IMR-90 (cell line): ENCODE data around the gene TSC22D4. TPM values are rescaled to one million over a fixed set of nuclear protein-coding genes. Genes with fewer than 3 reads are reported as not detected.

Experiments
- ATAC-seq: fragments of 200-7000 bp; cut with Tn5 transposase; 2 replicates; pipeline ENCODE4 v1.9.1; 2020; ENCODE audit warnings: low read depth, mild to moderate bottlenecking, moderate library complexity
- BruUV-seq: library from RNA; stranded (reverse); fragments of 400-500 nt; replicated peaks from 2 replicates; lab custom pipeline; 2021; lab: Mats Ljungman, UMichigan
- CTCF ChIA-PET: fragments of 300-600 bp; formaldehyde crosslinking; extraction: SDS; loops from one replicate; lab custom pipeline; 2021; ENCODE audit warnings: antibody characterized with exemption; lab: Yijun Ruan, JAX
- POLR2A ChIA-PET: fragments of 300-600 bp; sonication (Branson Sonifier 250); formaldehyde crosslinking; loops from one replicate; lab custom pipeline; 2022; ENCODE audit warnings: antibody characterized with exemption; ENCODE audit not compliant: unreplicated experiment; lab: Charles Lee
- DNase-seq: peaks from one replicate; pipeline ENCODE4 v3.0.0; 2013
- H2AFZ ChIP-seq: replicated peaks from 2 replicates; pipeline ENCODE3; 2013; ENCODE audit warnings: low read length, mild to moderate bottlenecking; ENCODE audit not compliant: poor library complexity
- H2AK5ac ChIP-seq: 2 replicates; pipeline ENCODE4 v1.6.1; 2013; ENCODE audit warnings: low read depth, low read length, inconsistent platforms
- H2AK9ac ChIP-seq: replicated peaks from 2 replicates; pipeline ENCODE3; 2013; ENCODE audit warnings: mild to moderate bottlenecking, low read depth, low read length, moderate library complexity; ENCODE audit not compliant: poor library complexity
- H2BK120ac ChIP-seq: 2 replicates; pipeline ENCODE4 v1.6.1; 2013; ENCODE audit warnings: low read depth, low read length, inconsistent platforms
- H2BK15ac ChIP-seq: 3 replicates; pipeline ENCODE4 v1.6.1; 2013; ENCODE audit warnings: low read depth, low read length, inconsistent platforms
- H2BK20ac ChIP-seq: 2 replicates; pipeline ENCODE4 v1.6.1; 2013; ENCODE audit warnings: low read depth, mild to moderate bottlenecking, inconsistent platforms, low read length, moderate library complexity
- H2BK5ac ChIP-seq: 2 replicates; pipeline ENCODE4 v1.6.1; 2013; ENCODE audit warnings: mild to moderate bottlenecking, low read depth, low read length, inconsistent platforms; ENCODE audit not compliant: poor library complexity, severe bottlenecking
- H3K14ac ChIP-seq: replicated peaks from 2 replicates; pipeline ENCODE4 v1.6.1; 2013; ENCODE audit warnings: low read depth, low read length, inconsistent platforms
- H3K18ac ChIP-seq: 2 replicates; pipeline ENCODE4 v1.6.1; 2013; ENCODE audit warnings: low read depth, low read length, control low read depth
- H3K23ac ChIP-seq: 2 replicates; pipeline ENCODE4 v1.6.1; 2013; ENCODE audit warnings: low read depth, low read length, inconsistent platforms
- H3K27ac ChIP-seq: 2 replicates; pipeline ENCODE4 v1.5.1; 2013; ENCODE audit warnings: mild to moderate bottlenecking, control low read depth, low read length; ENCODE audit not compliant: insufficient read depth
- H3K27me3 ChIP-seq: 2 replicates; pipeline ENCODE4 v1.6.1; 2013; ENCODE audit warnings: low read length; ENCODE audit not compliant: control insufficient read depth, insufficient read depth
- H3K36me3 ChIP-seq: 2 replicates; pipeline ENCODE4 v1.6.1; 2013; ENCODE audit warnings: low read length, mixed read lengths; ENCODE audit not compliant: control insufficient read depth, insufficient read depth
- H3K4ac ChIP-seq: 2 replicates; pipeline ENCODE4 v1.6.1; 2013; ENCODE audit warnings: low read depth, low read length, inconsistent platforms
- H3K4me1 ChIP-seq: 2 replicates; pipeline ENCODE4 v1.6.1; 2013; ENCODE audit warnings: low read length, mixed read lengths; ENCODE audit not compliant: control insufficient read depth, insufficient read depth
- H3K4me2 ChIP-seq: 2 replicates; pipeline ENCODE4 v1.6.1; 2013; ENCODE audit warnings: low read depth, mild to moderate bottlenecking, control low read depth, low read length, moderate library complexity
- H3K4me3 ChIP-seq: 2 replicates; pipeline ENCODE4 v1.5.1; 2013; ENCODE audit warnings: low read depth, mild to moderate bottlenecking, control low read depth, low read length, moderate library complexity; ENCODE audit not compliant: insufficient read depth
- H3K56ac ChIP-seq: 2 replicates; pipeline ENCODE4 v1.6.1; 2013; ENCODE audit warnings: low read length, inconsistent platforms; ENCODE audit not compliant: insufficient read depth; ENCODE audit errors: extremely low read depth
- H3K79me1 ChIP-seq, 2 experiments: 2 replicates each; pipeline ENCODE4 v1.6.1; 2013; ENCODE audit warnings: low read length in 2 of 2, inconsistent platforms in 1 of 2, low read depth in 1 of 2
- H3K9ac ChIP-seq: 2 replicates; pipeline ENCODE4 v1.6.1; 2013; ENCODE audit warnings: low read depth, low read length, control low read depth
- H3K9me1 ChIP-seq: 2 replicates; pipeline ENCODE4 v1.6.1; 2013; ENCODE audit warnings: low read length, inconsistent platforms; ENCODE audit not compliant: insufficient read depth
- H3K9me3 ChIP-seq: 2 replicates; pipeline ENCODE4 v1.6.1; 2013; ENCODE audit warnings: low read length; ENCODE audit not compliant: control insufficient read depth, insufficient read depth
- H4K20me1 ChIP-seq: 2 replicates; pipeline ENCODE4 v1.6.1; 2013; ENCODE audit warnings: low read length, inconsistent platforms; ENCODE audit not compliant: insufficient read depth
- H4K5ac ChIP-seq: 2 replicates; pipeline ENCODE4 v1.6.1; 2013; ENCODE audit warnings: mild to moderate bottlenecking, low read depth, low read length, control low read depth
- H4K8ac ChIP-seq, 2 experiments: 2 replicates each; pipeline ENCODE4 v1.6.1; 2013; ENCODE audit warnings: low read depth in 2 of 2, low read length in 2 of 2, control low read depth in 1 of 2, inconsistent platforms in 1 of 2
- H4K91ac ChIP-seq: 2 replicates; pipeline ENCODE4 v1.6.1; 2013; ENCODE audit warnings: low read depth, low read length, inconsistent platforms; ENCODE audit not compliant: insufficient read depth
- BHLHE40 ChIP-seq: fragments of 150-350 bp; IDR thresholded peaks from 2 replicates; pipeline ENCODE4 v1.6.1; 2016; ENCODE audit warnings: mild to moderate bottlenecking, low read depth, low read length
- CEBPB ChIP-seq: IDR thresholded peaks from 2 replicates; pipeline ENCODE4 v1.6.1; 2012; ENCODE audit warnings: low read depth, low read length, improper control_type of control experiment
- CHD1 ChIP-seq: IDR thresholded peaks from 2 replicates; pipeline ENCODE4 v1.6.1; 2012; ENCODE audit warnings: low read depth, low read length, improper control_type of control experiment
- CTCF ChIP-seq: conservative IDR thresholded peaks from 2 replicates; pipeline ENCODE4 v1.5.1; 2012; ENCODE audit warnings: mild to moderate bottlenecking, low read depth, low read length, improper control_type of control experiment
- ELK1 ChIP-seq: fragments of 150-350 bp; IDR thresholded peaks from 2 replicates; pipeline ENCODE4 v1.6.1; 2016; ENCODE audit warnings: low read depth, mild to moderate bottlenecking, low read length, moderate library complexity, borderline replicate concordance
- FOS ChIP-seq: fragments of 150-350 bp; IDR thresholded peaks from 2 replicates; pipeline ENCODE4 v1.6.1; 2016; ENCODE audit warnings: low read depth, low read length
- MAFK ChIP-seq: IDR thresholded peaks from 2 replicates; pipeline ENCODE4 v1.6.1; 2012; ENCODE audit warnings: low read depth, low read length, improper control_type of control experiment
- MAZ ChIP-seq: IDR thresholded peaks from 2 replicates; pipeline ENCODE4 v1.6.1; 2012; ENCODE audit warnings: low read depth, mild to moderate bottlenecking, low read length, improper control_type of control experiment, moderate library complexity, borderline replicate concordance
- MXI1 ChIP-seq: IDR thresholded peaks from 2 replicates; pipeline ENCODE4 v1.6.1; 2012; ENCODE audit warnings: low read depth, mild to moderate bottlenecking, low read length, moderate library complexity, borderline replicate concordance
- NFE2L2 ChIP-seq: fragments of 150-350 bp; IDR thresholded peaks from 2 replicates; pipeline ENCODE4 v1.6.1; 2016; ENCODE audit warnings: low read depth, mild to moderate bottlenecking, low read length
- POLR2A ChIP-seq: IDR thresholded peaks from 2 replicates; pipeline ENCODE4 v1.6.1; 2012; ENCODE audit warnings: mild to moderate bottlenecking, low read depth, low read length
- RAD21 ChIP-seq: IDR thresholded peaks from 2 replicates; pipeline ENCODE4 v1.6.1; 2012; ENCODE audit warnings: low read length, improper control_type of control experiment
- RCOR1 ChIP-seq: IDR thresholded peaks from 2 replicates; pipeline ENCODE4 v1.6.1; 2012; ENCODE audit warnings: mild to moderate bottlenecking, low read length, improper control_type of control experiment; ENCODE audit not compliant: insufficient replicate concordance
- RFX5 ChIP-seq: IDR thresholded peaks from 2 replicates; pipeline ENCODE4 v1.8.0; 2012; ENCODE audit warnings: low read depth, mild to moderate bottlenecking, low read length, moderate library complexity
- SMC3 ChIP-seq: fragments of 150-350 bp; IDR thresholded peaks from 2 replicates; pipeline ENCODE4 v1.6.1; 2016; ENCODE audit warnings: low read depth, mild to moderate bottlenecking, antibody characterized with exemption, low read length, moderate library complexity
- WGBS, 2 experiments: methylation state at CpG; one replicate each; pipeline versions ENCODE4 v1.1.5 to v1.1.7; 2013; ENCODE audit warnings: missing lambda C conversion rate in 2 of 2; ENCODE audit not compliant: insufficient read length in 1 of 2; ENCODE audit errors: extremely low coverage in 2 of 2; 5-methylcytosine and 5-hydroxymethylcytosine counted together
- dilution Hi-C: fragments of 300-500 bp; cut with HindIII; formaldehyde crosslinking; loops from one replicate; pipeline ENCODE4 v1.14.3; 2018; ENCODE audit warnings: low sequenced_read_pairs; ENCODE audit not compliant: unreplicated experiment
- in situ Hi-C: fragments of 300-500 bp; cut with MboI; formaldehyde crosslinking; loops from 3 replicates; pipeline ENCODE4 v1.14.3; 2019; ENCODE audit warnings: low sequenced_read_pairs, inconsistent platforms, mixed read lengths
- intact Hi-C: fragments of 100-400 bp; cut with micrococcal nuclease; formaldehyde crosslinking; loops from 2 replicates; pipeline ENCODE4 v1.10.0; 2022
- polyA plus RNA-seq, 3 experiments: library from polyadenylated mRNA; depleted of rRNA; stranded (reverse); fragments of >200 nt; gene quantifications; 2 replicates each; pipeline ENCODE4 v1.2.3, GENCODE V29; 2012; ENCODE audit warnings: low replicate concordance in 1 of 3
- total RNA-seq: library from RNA; depleted of rRNA; stranded (reverse); fragments of >200 nt; gene quantifications from 2 replicates; pipeline ENCODE4 v1.2.3, GENCODE V29; 2012
- TF ChIP-seq, protein P1 (sequence below): fragments of 150-350 bp; IDR thresholded peaks from 2 replicates; pipeline ENCODE4 v1.6.1; 2017; ENCODE audit warnings: mild to moderate bottlenecking, antibody characterized with exemption, low read length, low read depth

Gene TSC22D4
- total and polyA plus RNA-seq, 2 of the 4 experiments (the other 2 are of a cell fraction) = 9.3 to 29.9 TPM

GRCh38 chr7:100475549-100475948 is 3.5 kb downstream of the TSC22D4 start:
- no peak overlapping the region for H2BK15ac ChIP-seq
- H2BK120ac ChIP-seq = no peak overlapping the region
- H2AK9ac ChIP-seq = peak overlapping the region; percentile 73
- no peak for DNase-seq
- H4K91ac ChIP-seq = no peak overlapping the region
- no peak overlapping the region for H3K18ac ChIP-seq
- intact Hi-C loops = loop anchor here (5.0 kb wide), 1 partner anchor 72 kb away; no protein-coding TSS in a partner anchor
- dilution Hi-C loops = no loop called here
- H4K20me1 ChIP-seq = peaks cover 33% of the 10 kb centered on the region
- H3K9ac ChIP-seq = peak overlapping the region; percentile 32; the same call in 1 of the 2 replicates
- no peak overlapping the region for H2BK20ac ChIP-seq
- H4K8ac ChIP-seq = no peak overlapping the region
- H3K4me3 ChIP-seq = no peak overlapping the region; the same call in 1 of the 2 replicates
- peak overlapping the region; percentile 64 for H2AK5ac ChIP-seq
- CTCF ChIA-PET = interaction anchor here (0.7 to 0.9 kb wide), 2 partner anchors 84 kb away, joined by 3 to 4 read pairs; no protein-coding TSS in a partner anchor
- H3K23ac ChIP-seq = peak overlapping the region; percentile 75
- TF ChIP-seq RAD21 (no peak), CHD1 (no peak), FOS (no peak), NFE2L2 (no peak), SMC3 (no peak), POLR2A (no peak), ELK1 (no peak), CEBPB (no peak), MAZ (no peak), RCOR1 (no peak), MAFK (no peak), BHLHE40 (no peak), RFX5 (no peak), MXI1 (no peak), CTCF (no peak)
- TF ChIP-seq, protein P1, sequence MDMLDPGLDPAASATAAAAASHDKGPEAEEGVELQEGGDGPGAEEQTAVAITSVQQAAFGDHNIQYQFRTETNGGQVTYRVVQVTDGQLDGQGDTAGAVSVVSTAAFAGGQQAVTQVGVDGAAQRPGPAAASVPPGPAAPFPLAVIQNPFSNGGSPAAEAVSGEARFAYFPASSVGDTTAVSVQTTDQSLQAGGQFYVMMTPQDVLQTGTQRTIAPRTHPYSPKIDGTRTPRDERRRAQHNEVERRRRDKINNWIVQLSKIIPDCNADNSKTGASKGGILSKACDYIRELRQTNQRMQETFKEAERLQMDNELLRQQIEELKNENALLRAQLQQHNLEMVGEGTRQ = no peak
- no peaks in the 10 kb centered on the region for H3K9me1 ChIP-seq
- no TSS peak for BruUV-seq
- no peak overlapping the region for H3K4ac ChIP-seq
- peaks cover 16% of the 10 kb centered on the region for H3K4me1 ChIP-seq
- no CpG with 5 or more reads among the region's 9 CpGs for WGBS, 2 experiments
- in situ Hi-C loops = loop anchor here (10.0 kb wide), 1 partner anchor 199 kb away; the partner anchor contains the start of gene GNB2
- no peak overlapping the region for H2BK5ac ChIP-seq
- peaks cover 25 to 57% of the 10 kb centered on the region in 2 experiments; a peak in 3 of 4 replicates for H3K79me1 ChIP-seq
- no peak overlapping the region for H4K5ac ChIP-seq
- H3K27ac ChIP-seq = 0 out of 2 replicates have a peak overlapping the region, but pooled peaks have one; percentile 24
- no peaks in the 10 kb centered on the region for H3K9me3 ChIP-seq
- peaks cover 36% of the 10 kb centered on the region; the same call in 1 of the 2 replicates for H3K36me3 ChIP-seq
- H3K56ac ChIP-seq = no peak overlapping the region
- H3K27me3 ChIP-seq = no peaks in the 10 kb centered on the region
- ATAC-seq = no peak
- POLR2A ChIA-PET = no interaction called here
- H2AFZ ChIP-seq = peak overlapping the region; percentile 52
- peak overlapping the region; percentile 93 for H3K4me2 ChIP-seq
- H3K14ac ChIP-seq = no peak overlapping the region
